ENCODE results near the gene CABCOCO1.
A peak's percentile ranks its signal among the peaks of the same experiment; 100 is the strongest.

Gene CABCOCO1

GRCh38 chr10:61766927-61767326 lies 104.2 kb downstream of the CABCOCO1 start:
- Mint-ChIP-seq H3K9me3 (no peaks in the 10 kb centered on the region), H3K27me3 (no peaks in the 10 kb centered on the region)

GRCh38 chr10:61774031-61774430 lies 111.3 kb downstream of the CABCOCO1 start:
- no peak overlapping the region for H3K4me3 Mint-ChIP-seq
- no peaks in the 10 kb centered on the region for H3K9me3 Mint-ChIP-seq
- no peaks in the 10 kb centered on the region for H3K36me3 Mint-ChIP-seq (ENCODE audit: insufficient read depth)
- ATAC-seq (replicated peaks; ENCODE audit: extremely low read depth, poor library complexity, severe bottlenecking) (no peak), DNase-seq (ENCODE audit: low spot score in 2 of 2) (no peak)
- H3K27me3 Mint-ChIP-seq, result no peaks in the 10 kb centered on the region
- H3K4me1 Mint-ChIP-seq, result no peaks in the 10 kb centered on the region
- H3K27ac Mint-ChIP-seq (ENCODE audit: low read depth), result no peak overlapping the region

More at GRCh38 chr10:61766927-61767326, 104.2 kb downstream of the CABCOCO1 start:
- H3K27ac Mint-ChIP-seq (ENCODE audit: low read depth), result no peak overlapping the region
- H3K36me3 Mint-ChIP-seq (ENCODE audit: insufficient read depth), result no peaks in the 10 kb centered on the region
- peaks cover 10% of the 10 kb centered on the region for H3K4me1 Mint-ChIP-seq
- H3K4me3 Mint-ChIP-seq, result no peak overlapping the region
- ATAC-seq (replicated peaks; ENCODE audit: extremely low read depth, poor library complexity, severe bottlenecking), result no peak
- no peak for DNase-seq (ENCODE audit: low spot score in 2 of 2)

- H3K27ac Mint-ChIP-seq (ENCODE audit: low read depth), result no peak overlapping the region
- no peaks in the 10 kb centered on the region for H3K4me1 Mint-ChIP-seq
- no peaks in the 10 kb centered on the region for H3K36me3 Mint-ChIP-seq (ENCODE audit: insufficient read depth)
- no peaks in the 10 kb centered on the region for H3K27me3 Mint-ChIP-seq
- ATAC-seq (replicated peaks; ENCODE audit: extremely low read depth, poor library complexity, severe bottlenecking) (no peak), DNase-seq (ENCODE audit: low spot score in 2 of 2) (no peak)
- H3K4me3 Mint-ChIP-seq, result no peak overlapping the region
- H3K9me3 Mint-ChIP-seq, result no peaks in the 10 kb centered on the region
Measured at GRCh38 chr10:61775111-61775510, 112.4 kb downstream of the CABCOCO1 start.

- no peaks in the 10 kb centered on the region for H3K9me3 Mint-ChIP-seq
- no peak overlapping the region for H3K27ac Mint-ChIP-seq (ENCODE audit: low read depth)
- H3K27me3 Mint-ChIP-seq, result no peaks in the 10 kb centered on the region
Measured at GRCh38 chr10:61776615-61777266, 114.0 kb downstream of the CABCOCO1 start.

GRCh38 chr10:61778137-61778536 lies 115.4 kb downstream of the CABCOCO1 start:
- DNase-seq (ENCODE audit: low spot score in 2 of 2) (no peak), ATAC-seq (replicated peaks; ENCODE audit: extremely low read depth, poor library complexity, severe bottlenecking) (no peak)
- Mint-ChIP-seq H3K27me3 (peaks cover under 1% of the 10 kb centered on the region), H3K36me3 (ENCODE audit: insufficient read depth) (no peaks in the 10 kb centered on the region), H3K4me1 (no peaks in the 10 kb centered on the region), H3K4me3 (no peak overlapping the region), H3K9me3 (no peaks in the 10 kb centered on the region), H3K27ac (ENCODE audit: low read depth) (no peak overlapping the region)

More at GRCh38 chr10:61776615-61777266, 114.0 kb downstream of the CABCOCO1 start:
- DNase-seq (ENCODE audit: low spot score in 2 of 2) (no peak), ATAC-seq (replicated peaks; ENCODE audit: extremely low read depth, poor library complexity, severe bottlenecking) (no peak)
- Mint-ChIP-seq H3K36me3 (ENCODE audit: insufficient read depth) (no peaks in the 10 kb centered on the region), H3K4me1 (no peaks in the 10 kb centered on the region), H3K4me3 (no peak overlapping the region)

GRCh38 chr10:61779276-61779675 lies 116.5 kb downstream of the CABCOCO1 start:
- no peaks in the 10 kb centered on the region for H3K4me1 Mint-ChIP-seq
- no peak overlapping the region for H3K27ac Mint-ChIP-seq (ENCODE audit: low read depth)
- ATAC-seq (replicated peaks; ENCODE audit: extremely low read depth, poor library complexity, severe bottlenecking), result no peak
- DNase-seq (ENCODE audit: low spot score in 2 of 2), result no peak
- no peaks in the 10 kb centered on the region for H3K36me3 Mint-ChIP-seq (ENCODE audit: insufficient read depth)
- no peak overlapping the region for H3K4me3 Mint-ChIP-seq
- H3K27me3 Mint-ChIP-seq, result peaks cover 12% of the 10 kb centered on the region
- H3K9me3 Mint-ChIP-seq, result no peaks in the 10 kb centered on the region

- H3K27me3 Mint-ChIP-seq, result peaks cover 17% of the 10 kb centered on the region
- no peaks in the 10 kb centered on the region for H3K36me3 Mint-ChIP-seq (ENCODE audit: insufficient read depth)
- peak overlapping the region; percentile 26 for H3K27ac Mint-ChIP-seq (ENCODE audit: low read depth)
- DNase-seq (ENCODE audit: low spot score in 2 of 2) (no peak), ATAC-seq (replicated peaks; ENCODE audit: extremely low read depth, poor library complexity, severe bottlenecking) (peak; percentile 43)
- H3K4me1 Mint-ChIP-seq, result no peaks in the 10 kb centered on the region
- no peak overlapping the region for H3K4me3 Mint-ChIP-seq
- no peaks in the 10 kb centered on the region for H3K9me3 Mint-ChIP-seq
Measured at GRCh38 chr10:61779950-61780659, 117.4 kb downstream of the CABCOCO1 start.

- no peaks in the 10 kb centered on the region for H3K4me1 Mint-ChIP-seq
- ATAC-seq (replicated peaks; ENCODE audit: extremely low read depth, poor library complexity, severe bottlenecking) (no peak), DNase-seq (ENCODE audit: low spot score in 2 of 2) (no peak)
- peaks cover 17% of the 10 kb centered on the region for H3K27me3 Mint-ChIP-seq
- no peaks in the 10 kb centered on the region for H3K9me3 Mint-ChIP-seq
- no peaks in the 10 kb centered on the region for H3K36me3 Mint-ChIP-seq (ENCODE audit: insufficient read depth)
- no peak overlapping the region for H3K4me3 Mint-ChIP-seq
- H3K27ac Mint-ChIP-seq (ENCODE audit: low read depth), result no peak overlapping the region
Measured at GRCh38 chr10:61780732-61781131, 118.0 kb downstream of the CABCOCO1 start.

- Mint-ChIP-seq H3K4me3 (no peak overlapping the region), H3K36me3 (ENCODE audit: insufficient read depth) (no peaks in the 10 kb centered on the region), H3K27me3 (peaks cover 17% of the 10 kb centered on the region), H3K27ac (ENCODE audit: low read depth) (no peak overlapping the region), H3K9me3 (no peaks in the 10 kb centered on the region), H3K4me1 (no peaks in the 10 kb centered on the region)
- ATAC-seq (replicated peaks; ENCODE audit: extremely low read depth, poor library complexity, severe bottlenecking) (no peak), DNase-seq (ENCODE audit: low spot score in 2 of 2) (no peak)
Measured at GRCh38 chr10:61781969-61782403, 119.3 kb downstream of the CABCOCO1 start.

- no peak overlapping the region for H3K27ac Mint-ChIP-seq (ENCODE audit: low read depth)
- H3K4me1 Mint-ChIP-seq, result no peaks in the 10 kb centered on the region
- no peak overlapping the region for H3K4me3 Mint-ChIP-seq
- no peaks in the 10 kb centered on the region for H3K9me3 Mint-ChIP-seq
- ATAC-seq (replicated peaks; ENCODE audit: extremely low read depth, poor library complexity, severe bottlenecking), result no peak
- H3K27me3 Mint-ChIP-seq, result peaks cover 17% of the 10 kb centered on the region
- no peaks in the 10 kb centered on the region for H3K36me3 Mint-ChIP-seq (ENCODE audit: insufficient read depth)
- no peak for DNase-seq (ENCODE audit: low spot score in 2 of 2)
Measured at GRCh38 chr10:61784354-61785133, 121.8 kb downstream of the CABCOCO1 start.

GRCh38 chr10:61785473-61786105 lies 122.9 kb downstream of the CABCOCO1 start:
- Mint-ChIP-seq H3K4me1 (no peaks in the 10 kb centered on the region), H3K4me3 (no peak overlapping the region), H3K27me3 (peaks cover 17% of the 10 kb centered on the region), H3K9me3 (no peaks in the 10 kb centered on the region), H3K36me3 (ENCODE audit: insufficient read depth) (no peaks in the 10 kb centered on the region), H3K27ac (ENCODE audit: low read depth) (no peak overlapping the region)
- DNase-seq (ENCODE audit: low spot score in 2 of 2), result no peak
- no peak for ATAC-seq (replicated peaks; ENCODE audit: extremely low read depth, poor library complexity, severe bottlenecking)

- peaks cover 17% of the 10 kb centered on the region for H3K27me3 Mint-ChIP-seq
- H3K4me1 Mint-ChIP-seq, result no peaks in the 10 kb centered on the region
- DNase-seq (ENCODE audit: low spot score in 2 of 2), result no peak
- no peak for ATAC-seq (replicated peaks; ENCODE audit: extremely low read depth, poor library complexity, severe bottlenecking)
- no peak overlapping the region for H3K4me3 Mint-ChIP-seq
- no peaks in the 10 kb centered on the region for H3K36me3 Mint-ChIP-seq (ENCODE audit: insufficient read depth)
- H3K27ac Mint-ChIP-seq (ENCODE audit: low read depth), result no peak overlapping the region
- no peaks in the 10 kb centered on the region for H3K9me3 Mint-ChIP-seq
Measured at GRCh38 chr10:61786728-61787127, 124.0 kb downstream of the CABCOCO1 start.
